DMS 273 (cell line): ENCODE results near the gene ZNF467.

Experiments
- DNase-seq: peaks from one replicate; lab custom pipeline; 2025; ENCODE audit not compliant: unreplicated experiment; lab: John Stamatoyannopoulos, UW

The ZNF467 gene

DNA sequence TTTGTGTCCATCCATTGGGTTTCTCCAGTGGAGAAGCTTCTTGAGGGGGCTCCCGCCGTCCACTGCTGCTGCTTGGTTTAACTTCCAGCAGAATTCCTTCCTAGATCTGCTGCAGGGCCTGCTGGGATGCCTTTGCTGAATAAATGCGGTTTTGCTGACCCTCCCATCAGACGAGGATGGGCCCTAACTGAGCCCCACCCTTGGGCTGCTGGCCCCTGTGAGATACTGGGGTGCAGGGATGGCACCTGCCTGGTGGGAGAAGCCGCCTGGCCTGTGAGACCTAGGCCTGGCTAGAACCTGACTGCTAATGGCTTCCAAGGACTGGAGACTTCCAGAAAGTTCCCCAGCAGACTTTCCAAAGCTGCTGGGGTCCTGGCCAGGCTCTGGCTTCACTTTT, 43.8 kb downstream of the ZNF467 start:
- no peak for DNase-seq

DNA sequence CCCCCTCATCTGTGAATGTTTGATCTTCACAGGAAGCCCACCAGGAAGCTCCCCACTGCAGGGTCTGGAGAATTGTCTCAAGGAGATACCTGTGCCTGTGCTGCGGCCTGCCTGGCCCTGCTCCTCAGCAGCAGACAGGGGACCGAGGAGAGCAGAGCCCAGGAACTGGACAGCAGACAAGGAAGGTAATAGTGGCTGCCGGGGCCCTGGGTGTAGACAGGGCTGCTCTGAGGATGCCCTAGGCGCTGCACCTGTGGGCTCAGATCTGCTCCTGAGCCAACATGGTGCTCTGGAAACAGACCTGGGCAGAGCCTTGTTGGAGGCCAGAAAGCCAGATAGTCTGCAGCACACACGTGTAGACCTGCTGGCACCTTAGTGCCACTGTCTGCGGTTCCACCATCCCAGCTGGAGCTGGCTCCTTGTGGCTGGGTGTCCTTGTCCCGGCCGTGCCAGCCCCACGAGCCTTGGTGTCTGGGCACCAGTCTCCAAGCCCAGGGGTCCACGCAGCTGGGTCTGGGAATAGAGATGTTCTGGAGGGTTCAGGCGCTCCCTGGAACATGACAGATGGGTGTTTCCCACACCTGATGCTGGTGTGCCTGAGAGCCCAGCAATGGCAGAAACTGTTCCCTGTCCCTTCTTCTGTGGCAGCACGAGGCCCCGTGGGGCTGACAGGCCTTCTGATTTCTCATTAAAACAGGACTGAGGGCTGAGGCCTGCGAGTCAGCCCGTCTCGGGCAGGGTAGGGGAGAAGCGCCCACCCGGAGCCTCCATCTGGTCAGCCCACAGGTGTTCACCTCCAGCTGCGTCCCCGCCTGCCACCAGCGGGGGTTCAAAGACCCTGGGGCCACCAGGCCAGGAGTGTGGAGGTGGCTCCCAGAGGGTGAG, 44.7 kb downstream of the ZNF467 start:
- no peak for DNase-seq

DNA sequence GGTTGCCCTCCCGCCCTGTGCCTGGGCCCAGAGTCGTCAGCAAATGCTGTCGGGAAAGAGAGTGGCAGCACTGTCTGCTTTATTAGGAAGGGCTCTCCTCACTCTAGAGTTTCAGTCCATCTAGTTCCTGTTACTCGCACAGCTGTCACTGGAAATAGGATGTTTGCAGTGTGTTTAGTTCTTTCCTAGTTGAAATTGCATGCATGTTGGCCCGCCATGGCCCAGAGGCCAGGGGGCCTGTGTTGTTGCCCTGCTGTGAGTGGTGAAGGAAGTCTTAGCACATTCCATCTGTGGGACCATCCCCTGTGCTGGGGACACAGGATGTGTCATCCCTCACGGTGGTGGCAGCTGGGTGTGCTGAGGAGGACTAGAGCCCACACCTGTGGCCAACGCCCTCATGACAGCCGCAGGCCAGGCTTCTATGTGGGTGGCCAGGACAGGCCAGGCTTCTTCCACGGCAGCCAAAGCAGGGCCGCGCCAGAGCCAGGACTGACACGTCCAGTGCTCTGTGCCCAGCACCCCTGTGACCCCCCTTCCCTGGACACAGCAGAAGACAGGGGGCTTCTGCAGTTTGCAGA, 45.4 kb downstream of the ZNF467 start:
- no peak for DNase-seq

DNA sequence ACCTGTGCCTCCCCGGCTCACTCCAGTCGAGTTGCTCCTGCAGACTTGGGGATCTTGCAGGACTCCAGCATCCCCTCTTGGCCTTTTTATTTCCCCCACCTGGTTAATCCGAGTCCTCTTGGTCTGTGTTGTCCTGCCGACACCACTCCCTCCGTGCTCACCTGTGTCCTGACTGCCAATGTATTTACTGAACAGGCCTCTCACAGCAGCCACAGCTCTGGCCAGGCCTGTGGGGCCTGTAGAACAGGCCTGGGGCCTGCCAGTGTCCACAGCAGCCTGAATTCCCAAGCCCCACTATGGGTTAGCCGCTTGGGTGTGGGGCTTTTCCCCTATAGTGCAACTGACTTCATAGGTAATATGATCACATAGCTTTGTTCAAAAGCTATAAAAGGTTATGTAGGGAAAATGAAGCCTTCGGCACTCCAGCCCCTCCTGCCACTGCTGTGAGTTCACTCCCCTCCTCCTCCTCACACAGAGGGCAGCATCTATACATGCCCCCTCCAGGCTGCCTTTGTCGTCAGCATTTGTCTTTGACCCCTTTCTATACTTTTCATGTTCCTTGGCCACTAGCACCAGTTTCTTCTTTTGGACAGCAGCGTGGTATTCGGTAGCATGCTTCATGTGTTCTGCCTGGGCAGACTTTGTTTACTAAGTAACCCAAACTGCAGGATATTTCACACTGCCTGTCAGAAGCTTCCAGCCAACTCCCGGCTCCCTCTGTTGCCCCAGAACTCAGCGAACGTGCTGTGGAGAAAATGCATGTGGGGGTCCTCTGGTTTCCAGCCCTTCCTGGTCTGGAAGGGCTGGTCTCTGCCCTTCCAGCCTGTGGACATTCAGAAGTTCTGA, 46.1 kb downstream of the ZNF467 start:
- no peak for DNase-seq

DNA sequence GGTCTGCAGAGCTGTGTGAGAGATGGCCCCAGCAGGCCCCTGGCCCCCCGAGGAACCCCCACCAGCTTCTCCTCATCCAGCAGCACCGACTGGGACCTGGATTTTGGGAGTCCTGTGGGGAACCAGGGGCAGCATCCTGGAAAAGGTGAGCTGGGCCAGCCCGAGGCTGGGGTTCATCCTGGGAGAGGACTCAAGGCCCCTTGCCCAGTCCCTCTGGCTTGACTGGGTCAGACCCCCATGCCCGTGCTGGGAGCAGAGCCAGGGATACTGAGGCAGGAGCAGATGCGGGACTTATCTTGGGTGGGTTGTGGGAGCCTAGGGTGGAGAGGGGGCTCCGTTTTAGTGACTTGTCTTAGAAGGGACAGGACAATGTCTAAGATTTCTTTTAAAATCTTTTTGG, 47.5 kb downstream of the ZNF467 start:
- DNase-seq: no peak

DNA sequence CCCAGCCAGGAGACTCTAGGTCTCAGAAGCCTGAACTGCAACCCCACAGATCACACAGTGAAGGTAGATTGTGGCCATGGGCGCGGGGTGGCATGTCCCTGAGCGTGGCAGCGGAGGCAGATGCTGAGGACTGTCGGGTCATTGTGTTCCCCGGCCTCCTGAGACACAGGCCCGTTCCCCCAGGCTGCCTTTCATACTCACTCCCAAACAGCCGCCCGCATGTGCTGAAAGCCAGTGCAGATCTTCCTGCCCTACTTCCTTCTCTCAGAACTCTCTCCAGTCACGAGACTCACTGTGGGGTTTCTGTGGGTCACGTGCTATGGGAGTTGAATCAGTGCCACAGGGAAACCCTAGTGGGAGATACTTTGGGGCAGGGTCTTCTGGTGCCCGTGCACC, 48.0 kb downstream of the ZNF467 start:
- no peak for DNase-seq

DNA sequence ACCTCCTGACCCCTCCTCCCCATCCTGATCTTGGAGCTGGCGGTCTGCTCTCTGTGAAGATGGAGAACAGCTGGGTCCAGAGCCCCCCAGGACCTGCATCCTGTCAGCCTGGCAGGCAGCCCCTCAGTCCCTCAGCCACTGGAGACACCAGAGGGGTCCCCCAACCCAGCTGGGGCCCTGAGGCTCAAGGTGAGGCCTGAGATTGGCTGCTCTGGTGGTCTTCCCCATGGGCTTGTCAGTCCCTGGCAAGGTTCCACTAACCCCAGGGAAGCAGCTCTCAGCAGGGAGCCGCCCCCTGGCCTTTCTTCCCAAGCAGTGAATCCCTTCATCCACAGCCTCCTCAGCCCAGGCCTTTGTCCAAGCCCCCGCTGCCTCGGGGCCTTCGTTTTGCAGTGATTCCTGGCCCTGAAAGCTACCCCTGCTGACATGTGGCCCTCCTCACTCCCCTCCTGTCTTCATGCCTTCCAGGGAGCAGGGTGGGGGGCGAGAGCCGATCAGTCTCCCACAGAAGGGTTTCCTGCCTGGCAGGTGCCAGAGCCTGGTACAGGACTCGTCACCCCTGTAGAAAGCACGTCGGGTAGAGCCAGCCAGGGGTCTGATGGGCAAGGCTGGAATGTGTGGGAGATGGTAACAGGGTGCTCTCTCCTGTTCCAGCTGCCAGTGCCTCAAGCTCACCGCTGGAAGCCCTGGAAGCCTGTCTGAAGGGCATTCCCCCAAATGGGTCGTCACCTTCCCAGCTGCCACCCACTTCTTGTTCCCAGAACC, 48.5 kb downstream of the ZNF467 start:
- no peak for DNase-seq

DNA sequence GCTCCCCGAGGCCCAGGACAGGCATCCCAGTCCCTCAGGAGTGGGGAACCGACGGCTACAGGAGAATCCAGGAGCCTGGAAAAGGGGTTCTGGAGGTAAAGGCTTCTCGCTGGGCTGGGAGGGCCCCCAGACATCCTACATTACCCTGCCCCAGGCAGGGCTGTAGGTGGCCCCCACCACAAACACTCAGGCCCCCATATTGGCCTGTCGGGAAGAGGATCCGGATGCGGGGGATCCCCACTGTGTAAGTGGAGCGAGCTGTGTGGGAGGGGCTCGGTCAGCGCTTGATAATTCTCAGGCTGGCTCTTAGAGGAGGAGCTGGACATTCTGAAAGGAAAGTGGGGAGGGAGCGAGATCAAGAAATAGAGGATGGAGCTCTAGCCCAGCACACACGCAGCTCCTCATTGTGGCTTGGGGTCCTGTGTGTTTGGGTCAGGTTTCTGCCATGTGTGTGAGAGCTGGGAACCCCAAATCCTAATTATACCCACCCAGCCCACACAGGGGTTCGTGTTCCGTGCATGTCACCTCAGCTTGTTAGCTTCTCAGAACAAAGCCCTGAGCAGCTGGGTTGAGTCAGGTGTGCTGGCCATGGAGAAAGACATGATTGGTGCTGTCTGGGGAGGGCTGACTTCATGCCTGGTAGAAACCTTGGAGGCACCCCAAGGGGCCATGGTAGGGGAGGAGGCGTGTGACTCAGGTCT, 49.4 kb downstream of the ZNF467 start:
- no peak for DNase-seq

DNA sequence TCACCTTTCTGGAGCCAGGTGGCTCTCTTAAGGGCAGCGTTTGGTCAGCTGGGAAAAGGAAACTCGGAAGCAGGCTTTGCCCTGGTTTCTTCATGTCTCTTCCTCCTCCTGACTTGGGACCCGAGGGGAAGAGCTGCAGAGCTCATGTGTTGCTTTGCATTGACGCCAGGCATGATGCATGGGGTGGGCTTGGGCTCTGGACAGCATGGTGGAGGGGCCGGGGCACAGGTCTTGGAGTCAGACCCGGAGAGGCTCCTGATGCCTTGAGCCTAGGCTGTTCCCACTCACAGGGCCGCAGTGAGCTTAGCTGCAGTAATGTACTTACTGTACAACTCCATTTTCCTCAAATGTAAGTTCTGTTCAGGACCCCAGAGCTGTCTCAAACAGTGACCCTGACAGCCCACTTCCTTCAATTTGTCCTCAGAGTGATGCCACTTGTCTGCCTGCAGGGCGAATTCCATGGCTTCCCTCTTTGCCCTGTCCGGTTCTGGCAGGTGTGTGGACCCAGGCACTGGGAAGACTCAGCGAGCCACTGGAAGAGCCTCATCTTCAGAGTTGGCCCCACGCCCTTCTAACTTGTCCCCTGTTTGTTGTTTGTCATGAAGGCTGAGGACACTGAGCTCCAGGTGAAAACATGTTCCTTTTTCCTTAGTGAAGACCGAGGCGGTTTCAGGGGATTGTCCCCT, 50.2 kb downstream of the ZNF467 start:
- no peak for DNase-seq

DNA sequence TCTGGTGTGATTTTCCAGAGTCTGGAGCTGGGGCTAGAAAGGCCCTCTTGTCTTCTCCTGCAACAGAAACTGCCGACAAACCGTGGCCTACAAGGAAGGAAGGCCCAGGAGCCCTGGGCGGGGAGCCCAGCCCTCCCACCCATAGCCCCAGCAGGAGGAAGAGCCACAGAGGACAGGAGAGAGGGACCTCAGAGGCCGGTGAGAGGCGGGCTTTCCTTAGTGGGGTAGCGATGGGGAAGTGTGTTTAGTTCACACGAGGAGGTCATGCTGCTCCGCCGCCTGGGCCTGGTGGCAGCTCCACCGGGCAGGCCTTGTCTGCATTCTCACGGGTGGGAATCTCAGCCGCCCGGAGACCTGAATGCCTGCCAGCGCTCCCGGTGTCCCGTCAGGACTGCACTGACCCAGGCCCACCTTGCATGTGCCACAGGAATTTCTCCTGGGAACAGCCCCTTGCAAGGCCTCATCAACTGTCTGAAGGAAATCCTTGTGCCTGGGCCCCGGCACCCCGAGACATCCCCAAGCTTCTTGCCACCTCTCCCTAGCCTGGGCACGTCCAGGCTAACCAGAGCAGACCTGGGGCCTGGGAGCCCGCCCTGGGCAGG, 50.9 kb downstream of the ZNF467 start:
- no peak for DNase-seq

DNA sequence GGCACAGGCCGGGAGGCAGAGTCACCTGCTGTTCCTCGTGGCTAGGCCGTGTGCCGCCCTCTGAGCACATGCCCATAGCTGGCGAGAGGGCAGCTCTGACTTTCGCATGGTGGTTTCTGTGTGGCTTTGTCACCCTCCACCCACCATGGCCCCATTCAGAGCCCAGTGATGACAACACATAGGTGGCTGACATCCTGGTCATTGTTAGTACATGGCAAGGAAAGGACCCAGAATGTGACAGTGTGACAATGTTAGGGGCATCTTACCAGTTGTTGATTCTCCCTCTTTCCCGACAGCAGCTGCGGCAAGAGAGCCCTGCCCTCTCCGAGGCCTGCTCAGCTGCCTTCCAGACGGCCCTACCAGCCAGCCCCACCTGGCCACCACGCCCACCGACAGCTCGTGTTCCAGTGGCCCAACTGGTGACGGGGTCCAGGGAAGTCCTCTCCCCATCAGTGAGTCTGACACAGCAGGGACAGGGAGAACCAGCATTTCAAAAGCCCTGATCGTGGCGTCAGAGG, 52.2 kb downstream of the ZNF467 start:
- no peak for DNase-seq

DNA sequence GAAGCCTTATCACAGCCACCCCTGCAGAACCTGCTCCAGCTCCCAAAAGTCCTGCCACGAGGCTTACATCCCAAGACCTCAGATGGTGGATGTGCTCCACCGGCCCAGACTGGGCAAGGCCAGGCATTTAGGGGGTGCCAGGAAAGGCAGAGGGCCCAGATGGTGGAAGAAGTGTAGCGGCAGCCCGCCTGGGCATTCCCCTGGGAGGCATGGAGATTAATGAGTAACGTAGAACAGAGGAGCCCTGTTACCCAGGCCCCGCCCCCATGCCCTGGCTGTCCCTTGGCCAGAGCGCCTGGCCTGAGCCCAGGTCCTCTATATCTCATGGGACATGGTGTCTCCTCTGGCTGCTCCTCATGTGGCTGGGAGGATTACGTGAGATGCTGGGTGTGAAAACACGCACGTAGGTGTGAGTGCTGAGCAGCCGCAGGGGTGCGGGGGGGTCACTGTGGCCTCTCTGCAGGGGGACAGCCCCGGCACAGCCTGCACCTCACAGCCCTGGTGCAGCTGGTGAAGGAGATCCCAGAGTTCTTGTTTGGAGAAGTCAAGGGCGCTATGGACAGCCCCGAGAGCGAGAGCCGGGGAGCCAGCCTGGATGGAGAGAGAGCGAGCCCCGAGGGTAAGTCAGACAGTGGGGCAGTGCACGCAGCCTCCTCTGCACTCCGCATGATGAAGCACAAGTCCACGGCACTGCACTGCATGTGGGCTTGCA, 52.9 kb downstream of the ZNF467 start:
- DNase-seq: peak; percentile 92

DNA sequence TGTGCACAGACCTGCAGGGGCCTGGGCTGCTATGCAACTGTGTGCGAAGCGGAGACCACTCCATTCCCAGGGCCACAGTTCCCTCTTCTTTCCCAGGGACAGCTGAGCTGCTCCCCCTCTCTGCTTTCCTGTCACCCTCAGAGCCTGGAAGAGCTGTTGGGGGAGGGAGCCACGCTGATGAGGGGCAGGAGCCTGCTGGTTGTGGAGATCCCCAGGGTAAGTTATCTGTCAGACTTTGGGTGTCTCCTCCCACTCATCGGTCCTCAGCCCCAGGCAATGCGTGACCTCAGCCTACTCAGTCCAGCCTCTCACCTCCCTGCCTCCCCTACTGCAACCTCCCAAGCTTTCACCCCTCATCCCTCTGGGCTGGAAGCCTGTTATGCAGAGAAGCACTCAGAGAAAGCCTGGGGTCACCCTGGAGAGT, 53.5 kb downstream of the ZNF467 start:
- no peak for DNase-seq

DNA sequence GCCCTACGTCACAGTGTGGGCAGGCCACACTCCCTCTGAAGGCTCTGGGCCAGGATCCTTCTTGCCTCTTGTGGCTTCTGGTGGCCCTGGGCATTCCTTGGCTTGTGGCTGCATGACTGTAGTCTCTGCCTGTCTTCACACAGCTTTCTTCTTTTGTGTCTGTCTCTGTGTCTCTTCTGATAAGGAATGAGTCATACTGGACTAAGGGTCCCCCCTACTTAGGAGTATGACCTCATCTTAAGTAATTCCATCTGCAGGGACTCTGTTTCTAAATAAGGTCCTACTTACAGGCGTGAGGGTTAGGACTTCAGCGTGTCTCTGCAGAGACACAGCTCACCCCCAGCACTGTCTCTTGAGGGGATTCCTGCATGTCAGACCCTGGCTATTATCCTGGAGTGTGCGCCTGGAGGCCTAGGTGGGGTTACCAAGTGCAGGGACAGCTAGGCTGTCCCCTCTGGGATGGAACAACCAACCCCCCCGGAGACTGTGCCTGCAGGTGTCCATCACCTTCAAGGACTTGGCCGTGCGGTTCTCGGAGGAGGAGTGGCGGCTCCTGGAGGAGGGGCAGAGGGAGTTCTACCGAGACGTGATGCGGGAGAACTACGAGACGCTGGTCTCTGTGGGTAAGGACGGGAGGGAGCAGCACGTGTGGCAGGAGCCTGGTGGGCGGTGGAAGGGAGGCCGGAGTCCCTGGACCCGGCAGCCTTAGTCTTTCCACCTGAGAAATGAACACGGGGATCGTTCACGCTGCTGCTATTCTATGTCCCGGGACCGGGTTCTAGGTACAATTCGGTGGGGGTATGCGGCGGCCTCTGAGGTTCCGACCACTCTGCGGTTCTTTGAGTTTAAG, 54.1 kb downstream of the ZNF467 start:
- peak; percentile 39 for DNase-seq

DNA sequence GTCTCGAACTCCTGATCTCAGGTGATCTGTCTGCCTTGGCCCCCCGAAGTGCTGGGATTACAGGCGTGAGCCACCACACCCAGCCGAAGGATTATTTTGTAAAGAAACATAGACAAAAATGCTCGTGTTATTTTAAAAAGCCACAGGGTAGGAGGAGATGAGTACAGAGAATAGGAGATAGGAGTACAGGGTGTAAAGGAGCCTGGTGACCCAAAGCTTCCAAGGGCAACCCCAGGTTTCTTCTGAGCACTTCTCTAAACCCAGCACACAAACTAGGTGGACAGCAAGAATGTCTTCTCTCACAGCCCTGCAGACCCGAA, 54.7 kb downstream of the ZNF467 start:
- DNase-seq: no peak

DNA sequence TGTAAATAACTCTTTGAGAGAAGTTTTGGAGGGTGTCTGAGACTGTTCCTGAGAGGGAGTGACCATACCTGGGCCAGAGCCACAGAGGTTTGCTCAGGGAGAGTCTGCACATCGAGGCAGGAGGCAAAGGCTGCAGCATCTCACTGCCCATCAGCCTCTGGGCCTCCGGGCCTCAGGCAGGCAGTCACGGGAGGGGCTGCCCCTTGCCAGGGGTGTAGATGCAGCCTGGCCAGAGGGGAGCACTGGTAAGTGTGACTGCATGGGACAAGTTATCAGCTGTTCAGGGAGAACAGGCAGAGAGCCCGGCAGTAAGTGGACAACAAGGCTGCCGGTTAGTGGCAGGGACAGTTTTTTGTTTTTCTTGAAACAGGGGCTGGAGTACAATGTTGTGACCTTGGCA, 55.9 kb downstream of the ZNF467 start:
- DNase-seq: no peak

DNA sequence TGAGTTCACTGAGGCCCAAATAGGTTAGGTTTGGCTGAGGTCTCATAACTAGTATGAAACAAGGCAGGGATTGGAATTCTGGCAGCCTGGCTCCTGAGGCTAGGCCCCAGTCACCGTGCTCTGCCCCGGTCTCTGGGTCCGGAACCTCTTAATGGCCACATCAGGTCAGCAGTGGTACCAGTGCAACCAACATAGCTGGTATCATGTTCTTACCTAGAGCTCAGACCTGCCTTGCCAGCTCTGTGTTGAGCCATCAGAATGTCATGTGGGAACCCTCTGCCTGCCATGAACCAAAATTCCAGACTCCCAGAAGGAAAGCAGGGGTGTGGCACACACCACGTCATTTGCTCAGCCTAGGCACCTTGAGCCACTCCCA, 56.5 kb downstream of the ZNF467 start:
- no peak for DNase-seq
